Left lung (tissue), 10 donors: ENCODE data around the gene SLC16A6. TPM values are rescaled to one million over a fixed set of nuclear protein-coding genes. Genes with fewer than 3 reads are reported as not detected.
"Not testable (repeated sequence)": the region's sequence is repeated elsewhere in the genome, so short reads cannot be mapped to it uniquely, and the experiment has no call there.

Experiments used
- ATAC-seq: fragments of 200-7000 bp; cut with Tn5 transposase; one replicate; pipeline ENCODE4 v1.9.1; 2020; ENCODE audit warnings: moderate library complexity
- DNase-seq, 4 donors: peaks; one replicate each; pipeline ENCODE4 v3.0.0-alpha.2; 2013 to 2020
- H3K27ac ChIP-seq, 2 donors: fragments of 200-600 bp; sonication (generic) in 1 of 2; one replicate each; pipeline versions ENCODE4 v1.5.0 to v1.8.0; 2020 to 2021
- H3K27me3 ChIP-seq, 2 donors: fragments of 200-600 bp; sonication (generic) in 1 of 2; one replicate each; pipeline versions ENCODE4 v1.5.0 to v1.8.0; 2020 to 2021
- H3K36me3 ChIP-seq, 2 donors: fragments of 200-600 bp; sonication (generic) in 1 of 2; one replicate each; pipeline versions ENCODE4 v1.5.0 to v1.8.0; 2020 to 2021
- H3K4me1 ChIP-seq, 2 donors: fragments of 200-600 bp; one replicate each; pipeline ENCODE4 v1.8.0; 2021
- H3K4me3 ChIP-seq, 2 donors: fragments of 200-600 bp; sonication (generic) in 1 of 2; one replicate each; pipeline versions ENCODE4 v1.5.0 to v1.8.0; 2020 to 2021; ENCODE audit warnings: mild to moderate bottlenecking in 1 of 2
- H3K9me3 ChIP-seq, 2 donors: fragments of 200-600 bp; sonication (generic) in 1 of 2; one replicate each; pipeline versions ENCODE4 v1.5.0 to v1.8.0; 2020 to 2021
- intact Hi-C, 2 donors: fragments of 100-400 bp; cut with DNase I; formaldehyde crosslinking; loops; one replicate each; pipeline versions ENCODE4 v1.11.2 to v1.14.2; 2022
- polyA plus RNA-seq, 6 donors: library from polyadenylated mRNA; unstranded; fragments of 120-200 nt; gene quantifications; one replicate each; pipeline ENCODE4 v1.2.1, GENCODE V29; 2013; ENCODE audit not compliant: insufficient read length in 6 of 6
- total RNA-seq, 2 donors: library from RNA; stranded (reverse); fragmentation: NEBNext Ultra II Directional; extraction: Animal tissue kit (Norgen Biotek cat#: 25700); gene quantifications; one replicate each; pipeline ENCODE4 v1.2.1, GENCODE V29; 2021
- TF ChIP-seq, protein P1 (sequence below), 2 donors: fragments of 200-600 bp; sonication (generic) in 1 of 2; IDR thresholded peaks; one replicate each; pipeline versions ENCODE4 v1.5.0 to v1.8.0; 2021; ENCODE audit warnings: antibody characterized with exemption in 2 of 2
- donor health status: DM: no; HTN: yes; CAD: no.
- donor health status: DM: no; HTN: no; CAD: no.

SLC16A6 gene
- total and polyA plus RNA-seq, 8 donors = 0.47 to 10.5 (median 0.87) TPM

DNA sequence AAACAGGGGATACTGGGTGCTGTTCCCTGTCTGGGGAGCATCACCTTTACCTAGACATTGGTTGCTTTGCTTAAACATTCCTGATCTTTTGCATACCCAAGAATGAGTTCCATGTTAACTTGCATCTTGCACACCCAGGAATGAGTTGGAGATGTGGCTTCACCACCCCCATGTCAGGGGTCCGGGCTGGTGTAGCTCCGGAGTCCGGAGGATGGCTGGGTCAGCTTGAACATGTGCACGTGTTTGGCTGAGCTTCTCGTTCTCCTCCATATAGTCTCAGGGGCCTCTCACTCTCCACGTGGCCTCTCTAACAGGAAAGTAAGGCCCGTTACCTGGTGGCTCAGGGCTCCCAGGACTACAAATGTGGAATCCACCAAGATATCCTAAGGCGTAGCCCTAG lies 61.3 kb downstream of the SLC16A6 start:
- DNase-seq (no peak), ATAC-seq (no peak)
- Histone ChIP-seq H3K36me3 (no peaks in the 10 kb centered on the region), H3K27ac (no peak overlapping the region), H3K27me3 (no peaks in the 10 kb centered on the region), H3K9me3 (no peaks in the 10 kb centered on the region), H3K4me3 (no peak overlapping the region), H3K4me1 (peaks cover 0 to 2% of the 10 kb centered on the region in 2 donors)
- TF ChIP-seq, protein P1, sequence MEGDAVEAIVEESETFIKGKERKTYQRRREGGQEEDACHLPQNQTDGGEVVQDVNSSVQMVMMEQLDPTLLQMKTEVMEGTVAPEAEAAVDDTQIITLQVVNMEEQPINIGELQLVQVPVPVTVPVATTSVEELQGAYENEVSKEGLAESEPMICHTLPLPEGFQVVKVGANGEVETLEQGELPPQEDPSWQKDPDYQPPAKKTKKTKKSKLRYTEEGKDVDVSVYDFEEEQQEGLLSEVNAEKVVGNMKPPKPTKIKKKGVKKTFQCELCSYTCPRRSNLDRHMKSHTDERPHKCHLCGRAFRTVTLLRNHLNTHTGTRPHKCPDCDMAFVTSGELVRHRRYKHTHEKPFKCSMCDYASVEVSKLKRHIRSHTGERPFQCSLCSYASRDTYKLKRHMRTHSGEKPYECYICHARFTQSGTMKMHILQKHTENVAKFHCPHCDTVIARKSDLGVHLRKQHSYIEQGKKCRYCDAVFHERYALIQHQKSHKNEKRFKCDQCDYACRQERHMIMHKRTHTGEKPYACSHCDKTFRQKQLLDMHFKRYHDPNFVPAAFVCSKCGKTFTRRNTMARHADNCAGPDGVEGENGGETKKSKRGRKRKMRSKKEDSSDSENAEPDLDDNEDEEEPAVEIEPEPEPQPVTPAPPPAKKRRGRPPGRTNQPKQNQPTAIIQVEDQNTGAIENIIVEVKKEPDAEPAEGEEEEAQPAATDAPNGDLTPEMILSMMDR (IDR thresholded peaks at IDR 0.05) = no peak
- intact Hi-C loops = no loop called here

GRCh38 chr17:68228817-68229570 lies 61.9 kb downstream of the SLC16A6 start:
- ATAC-seq (no peak), DNase-seq (peak in 1 of 4 donors; percentile 40)
- intact Hi-C loops = no loop called here
- Histone ChIP-seq H3K27me3 (no peaks in the 10 kb centered on the region), H3K4me3 (no peak overlapping the region), H3K27ac (no peak overlapping the region), H3K36me3 (no peaks in the 10 kb centered on the region), H3K9me3 (no peaks in the 10 kb centered on the region), H3K4me1 (no peaks in the 10 kb centered on the region)
- TF ChIP-seq, protein P1 (IDR thresholded peaks at IDR 0.05) = no peak

DNA sequence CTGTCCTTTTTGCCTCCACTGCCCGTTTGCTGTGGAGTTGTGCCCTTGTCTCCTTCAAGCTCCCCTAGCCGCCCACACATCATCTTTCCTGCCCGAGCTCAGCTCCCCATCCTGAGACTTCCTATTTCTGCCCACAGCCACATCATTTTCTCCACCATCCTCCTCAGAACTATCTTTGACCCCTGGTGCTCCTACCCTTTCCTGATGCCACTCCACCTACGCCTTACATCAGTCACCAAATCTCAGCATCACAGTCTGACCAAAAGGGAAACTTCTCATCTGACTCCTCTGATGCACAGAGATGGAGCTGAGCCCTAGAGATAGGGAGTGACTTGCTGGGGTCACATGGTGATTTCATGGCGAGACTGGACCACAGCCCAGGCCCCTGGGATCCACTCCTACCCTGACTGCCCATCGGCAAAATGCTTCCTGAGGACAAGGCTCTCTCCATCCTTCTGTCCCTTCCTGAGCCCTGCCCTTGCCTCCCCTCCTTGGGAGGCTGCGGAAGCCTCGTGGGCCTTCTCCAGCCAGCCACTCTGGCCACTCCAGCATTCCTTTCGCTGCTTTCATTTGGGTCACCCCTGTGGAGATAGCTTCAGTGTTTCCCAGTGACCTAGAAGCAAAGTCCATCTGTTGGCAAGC lies 62.8 kb downstream of the SLC16A6 start:
- H3K27me3 ChIP-seq, H3K4me1 ChIP-seq, intact Hi-C loops, H3K9me3 ChIP-seq, H3K4me3 ChIP-seq, ATAC-seq, DNase-seq, H3K27ac ChIP-seq, H3K36me3 ChIP-seq: not testable (repeated sequence)

DNA sequence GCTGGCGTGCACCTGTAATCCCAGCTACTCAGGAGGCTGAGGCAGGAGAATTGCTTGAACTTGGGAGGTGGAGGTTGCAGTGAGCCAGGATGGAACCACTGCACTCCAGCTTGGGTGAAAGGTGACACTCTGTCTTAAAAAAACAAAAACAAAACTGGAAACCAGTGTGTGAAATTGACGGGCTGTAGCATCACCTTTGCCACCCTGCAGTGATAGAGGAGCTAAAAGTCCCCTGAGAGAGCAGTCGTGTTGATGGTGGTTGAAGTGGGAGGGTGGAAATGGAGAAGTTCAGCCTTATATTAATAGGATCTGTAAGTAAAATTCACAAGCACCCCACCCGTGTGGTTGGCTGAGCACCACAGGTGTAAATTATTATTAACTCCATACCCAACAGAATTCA lies 65.9 kb downstream of the SLC16A6 start:
- H3K9me3 ChIP-seq, H3K4me3 ChIP-seq, intact Hi-C loops, ATAC-seq, H3K27ac ChIP-seq, DNase-seq, H3K4me1 ChIP-seq, H3K36me3 ChIP-seq, H3K27me3 ChIP-seq: not testable (repeated sequence)

GRCh38 chr17:68222606-68223005 lies 68.3 kb downstream of the SLC16A6 start:
- Histone ChIP-seq H3K4me3 (no peak overlapping the region), H3K36me3 (no peaks in the 10 kb centered on the region), H3K27me3 (no peaks in the 10 kb centered on the region), H3K27ac (no peak overlapping the region), H3K4me1 (no peaks in the 10 kb centered on the region), H3K9me3 (no peaks in the 10 kb centered on the region)
- ATAC-seq (no peak), DNase-seq (no peak)
- intact Hi-C loops = no loop called here
- TF ChIP-seq, protein P1 (IDR thresholded peaks at IDR 0.05) = no peak

GRCh38 chr17:68221786-68222185 lies 69.1 kb downstream of the SLC16A6 start:
- no peak for ATAC-seq
- H3K27ac ChIP-seq = no peak overlapping the region
- H3K27me3 ChIP-seq = no peaks in the 10 kb centered on the region
- no peaks in the 10 kb centered on the region for H3K36me3 ChIP-seq
- TF ChIP-seq, protein P1 (IDR thresholded peaks at IDR 0.05) = no peak
- intact Hi-C loops = no loop called here
- no peaks in the 10 kb centered on the region for H3K4me1 ChIP-seq
- DNase-seq = no peak
- H3K9me3 ChIP-seq = no peaks in the 10 kb centered on the region
- no peak overlapping the region for H3K4me3 ChIP-seq

DNA sequence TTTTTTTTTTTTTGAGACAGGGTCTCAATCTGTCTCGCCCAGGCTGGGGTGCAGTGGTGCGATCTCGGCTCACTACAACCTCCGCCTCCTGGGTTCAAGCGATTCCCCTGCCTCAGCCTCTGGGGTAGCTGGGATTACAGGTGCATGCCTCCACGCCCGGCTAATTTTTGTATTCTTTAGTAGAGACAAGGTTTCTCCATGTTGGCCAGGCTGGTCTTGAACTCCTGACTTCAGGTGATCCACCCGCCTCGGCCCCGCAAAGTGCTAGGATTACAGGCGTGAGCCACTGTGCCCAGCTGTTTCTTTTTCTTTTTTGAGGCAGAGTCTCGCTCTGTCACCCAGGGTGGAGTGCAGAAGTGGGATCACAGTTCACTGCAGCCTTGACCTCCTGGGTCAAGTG lies 70.1 kb downstream of the SLC16A6 start:
- H3K27ac ChIP-seq, H3K4me3 ChIP-seq, intact Hi-C loops, ATAC-seq, H3K36me3 ChIP-seq, H3K4me1 ChIP-seq, H3K27me3 ChIP-seq, DNase-seq, H3K9me3 ChIP-seq: not testable (repeated sequence)

- H3K4me1 ChIP-seq, DNase-seq, H3K27me3 ChIP-seq, intact Hi-C loops, H3K27ac ChIP-seq, H3K9me3 ChIP-seq, H3K36me3 ChIP-seq, H3K4me3 ChIP-seq, ATAC-seq: not testable (repeated sequence)
Measured at GRCh38 chr17:68220186-68220585, 70.7 kb downstream of the SLC16A6 start.

GRCh38 chr17:68219429-68219828 lies 71.5 kb downstream of the SLC16A6 start:
- H3K4me3 ChIP-seq, H3K9me3 ChIP-seq, DNase-seq, H3K36me3 ChIP-seq, H3K27me3 ChIP-seq, intact Hi-C loops, H3K27ac ChIP-seq, ATAC-seq, H3K4me1 ChIP-seq: not testable (repeated sequence)
